ENCODE data around the gene ZBTB16. TPM values are rescaled to one million over a fixed set of nuclear protein-coding genes. Genes with fewer than 3 reads are reported as not detected.

ZBTB16 gene
- polyA plus RNA-seq, 1 donor (not counting 4 experiments of a cell fraction or from before 2014, with no cell fraction given): 0.18 TPM

DNA sequence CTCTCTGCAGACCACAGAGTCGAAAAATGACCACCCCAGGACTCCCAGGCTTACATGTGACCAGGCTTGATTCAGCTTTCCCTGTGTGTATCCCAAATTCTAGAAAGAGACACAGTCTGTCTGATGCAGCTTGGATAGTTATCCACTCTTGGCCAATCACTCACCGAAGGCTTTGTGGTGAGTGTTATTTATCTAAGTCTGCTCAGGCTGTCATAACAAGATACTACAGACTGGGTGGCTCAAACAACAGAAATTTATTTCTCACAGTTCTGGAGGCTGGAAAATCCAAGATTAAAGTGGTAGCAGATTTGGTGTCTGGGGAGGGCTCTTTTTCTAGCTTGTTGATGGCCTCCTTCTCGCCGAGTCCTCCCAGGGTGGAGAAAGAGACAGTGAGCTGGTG lies 63.2 kb downstream of the ZBTB16 start:
- TF ChIP-seq, protein P1, sequence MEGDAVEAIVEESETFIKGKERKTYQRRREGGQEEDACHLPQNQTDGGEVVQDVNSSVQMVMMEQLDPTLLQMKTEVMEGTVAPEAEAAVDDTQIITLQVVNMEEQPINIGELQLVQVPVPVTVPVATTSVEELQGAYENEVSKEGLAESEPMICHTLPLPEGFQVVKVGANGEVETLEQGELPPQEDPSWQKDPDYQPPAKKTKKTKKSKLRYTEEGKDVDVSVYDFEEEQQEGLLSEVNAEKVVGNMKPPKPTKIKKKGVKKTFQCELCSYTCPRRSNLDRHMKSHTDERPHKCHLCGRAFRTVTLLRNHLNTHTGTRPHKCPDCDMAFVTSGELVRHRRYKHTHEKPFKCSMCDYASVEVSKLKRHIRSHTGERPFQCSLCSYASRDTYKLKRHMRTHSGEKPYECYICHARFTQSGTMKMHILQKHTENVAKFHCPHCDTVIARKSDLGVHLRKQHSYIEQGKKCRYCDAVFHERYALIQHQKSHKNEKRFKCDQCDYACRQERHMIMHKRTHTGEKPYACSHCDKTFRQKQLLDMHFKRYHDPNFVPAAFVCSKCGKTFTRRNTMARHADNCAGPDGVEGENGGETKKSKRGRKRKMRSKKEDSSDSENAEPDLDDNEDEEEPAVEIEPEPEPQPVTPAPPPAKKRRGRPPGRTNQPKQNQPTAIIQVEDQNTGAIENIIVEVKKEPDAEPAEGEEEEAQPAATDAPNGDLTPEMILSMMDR (optimal IDR thresholded peaks at IDR 0.05 in 1 of 3, IDR thresholded peaks at IDR 0.05 in 1 of 3, conservative IDR thresholded peaks at IDR 0.05 in 1 of 3; ENCODE audit: extremely low read depth in 1 of 3, insufficient read depth in 2 of 3, low read length in 3 of 3): no peak
- TF ChIP-seq EZH2 (IDR thresholded peaks at IDR 0.05; ENCODE audit: low read length): no peak
- no peaks in the 10 kb centered on the region for H3K9me3 ChIP-seq (ENCODE audit: control insufficient read depth, low read depth, low read length)

DNA sequence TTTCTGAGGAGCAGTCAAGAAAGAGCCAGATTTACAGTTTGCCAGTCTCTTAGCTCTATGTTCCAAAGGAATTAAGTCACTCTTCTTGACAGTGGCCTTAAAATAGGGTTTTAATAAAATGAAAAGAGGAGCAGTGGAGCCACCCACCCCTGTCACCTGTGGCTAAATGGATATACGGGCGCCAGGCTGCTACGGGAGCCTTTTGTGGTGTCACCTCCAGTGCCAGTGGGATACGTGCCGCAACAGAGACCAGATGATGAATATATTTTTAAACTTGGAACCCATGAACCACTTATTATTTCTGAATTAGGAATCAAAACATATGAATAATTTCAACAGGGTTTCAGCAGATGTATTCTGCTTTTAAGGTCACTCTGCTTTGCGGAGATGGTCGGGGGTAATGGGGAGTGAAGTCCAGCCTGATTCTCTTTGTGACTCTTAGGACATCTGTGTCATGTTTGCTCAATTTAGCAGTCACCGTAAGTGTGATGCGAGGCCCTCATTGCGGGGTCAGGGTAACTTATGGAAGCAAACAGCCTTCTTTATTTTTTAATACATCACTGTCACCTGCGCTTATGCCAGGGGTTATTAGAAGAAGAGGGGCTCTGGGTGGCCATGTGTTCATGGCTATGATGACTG lies 64.3 kb downstream of the ZBTB16 start:
- Histone ChIP-seq H3K9me1 (ENCODE audit: control insufficient read depth, extremely low read depth, insufficient read depth, low read length) (no peaks in the 10 kb centered on the region), H4K20me1 (ENCODE audit: control insufficient read depth, extremely low read depth, insufficient read depth, low read length) (no peaks in the 10 kb centered on the region), H3K9ac (ENCODE audit: control insufficient read depth, extremely low read depth, insufficient read depth, low read length) (no peak overlapping the region), H3K4me1 (ENCODE audit: control insufficient read depth, extremely low read depth, insufficient read depth, low read length) (no peaks in the 10 kb centered on the region), H3K4me2 (ENCODE audit: control insufficient read depth, extremely low read depth, insufficient read depth, low read depth, low read length) (no peak overlapping the region), H2AFZ (ENCODE audit: control insufficient read depth, low read length) (no peak overlapping the region), H3K36me3 (ENCODE audit: control insufficient read depth in 2 of 2, extremely low read depth in 1 of 2, insufficient read depth in 2 of 2, low read length in 2 of 2) (no peaks in the 10 kb centered on the region), H3K4me3 (ENCODE audit: control insufficient read depth in 2 of 3, extremely low read depth in 1 of 3, insufficient read depth in 2 of 3, low read depth in 1 of 3, low read length in 3 of 3) (no peak overlapping the region), H3K79me2 (ENCODE audit: control insufficient read depth, insufficient read depth, low read length) (no peaks in the 10 kb centered on the region), H3K27me3 (ENCODE audit: control insufficient read depth, extremely low read depth, insufficient read depth, low read length) (peaks cover 15% of the 10 kb centered on the region), H3K27ac (ENCODE audit: control insufficient read depth, insufficient read depth, low read length) (no peak overlapping the region), H3K9me3 (ENCODE audit: control insufficient read depth, low read depth, low read length) (no peaks in the 10 kb centered on the region)
- no peak for FAIRE-seq
- no peak for DNase-seq (ENCODE audit: low read depth, low spot score)
- TF ChIP-seq, protein P1 (optimal IDR thresholded peaks at IDR 0.05 in 1 of 3, IDR thresholded peaks at IDR 0.05 in 1 of 3, conservative IDR thresholded peaks at IDR 0.05 in 1 of 3; ENCODE audit: extremely low read depth in 1 of 3, insufficient read depth in 2 of 3, low read length in 3 of 3): no peak
- TF ChIP-seq EZH2 (IDR thresholded peaks at IDR 0.05; ENCODE audit: low read length): no peak
- dilution Hi-C loops (cut with MboI; ENCODE audit: extremely low pct_ligation_motif_present, low sequenced_read_pairs): no loop called here

More for the DNA sequence above, 63.2 kb downstream of the ZBTB16 start:
- no peak overlapping the region for H3K9ac ChIP-seq (ENCODE audit: control insufficient read depth, extremely low read depth, insufficient read depth, low read length)
- no peaks in the 10 kb centered on the region for H3K79me2 ChIP-seq (ENCODE audit: control insufficient read depth, insufficient read depth, low read length)
- H3K4me2 ChIP-seq (ENCODE audit: control insufficient read depth, extremely low read depth, insufficient read depth, low read depth, low read length): no peak overlapping the region
- H3K4me3 ChIP-seq (ENCODE audit: control insufficient read depth in 2 of 3, extremely low read depth in 1 of 3, insufficient read depth in 2 of 3, low read depth in 1 of 3, low read length in 3 of 3): no peak overlapping the region
- H4K20me1 ChIP-seq (ENCODE audit: control insufficient read depth, extremely low read depth, insufficient read depth, low read length): no peaks in the 10 kb centered on the region
- no peak for FAIRE-seq
- no peak overlapping the region for H3K27ac ChIP-seq (ENCODE audit: control insufficient read depth, insufficient read depth, low read length)
- no peak for DNase-seq (ENCODE audit: low read depth, low spot score)
- H3K36me3 ChIP-seq (ENCODE audit: control insufficient read depth in 2 of 2, extremely low read depth in 1 of 2, insufficient read depth in 2 of 2, low read length in 2 of 2): no peaks in the 10 kb centered on the region
- dilution Hi-C loops (cut with MboI; ENCODE audit: extremely low pct_ligation_motif_present, low sequenced_read_pairs): no loop called here
- H2AFZ ChIP-seq (ENCODE audit: control insufficient read depth, low read length): no peak overlapping the region
- no peaks in the 10 kb centered on the region for H3K4me1 ChIP-seq (ENCODE audit: control insufficient read depth, extremely low read depth, insufficient read depth, low read length)
- H3K27me3 ChIP-seq (ENCODE audit: control insufficient read depth, extremely low read depth, insufficient read depth, low read length): peaks cover 12% of the 10 kb centered on the region
- H3K9me1 ChIP-seq (ENCODE audit: control insufficient read depth, extremely low read depth, insufficient read depth, low read length): no peaks in the 10 kb centered on the region
